Measurements from ENCODE around the gene GATB.
"Not testable (repeated sequence)": the region's sequence is repeated elsewhere in the genome, so short reads cannot be mapped to it uniquely, and the experiment has no call there.

Gene GATB

GRCh38 chr4:151783867-151784266 lies 23.1 kb upstream of the GATB start:
- no peak for DNase-seq

GRCh38 chr4:151782296-151782695 lies 21.5 kb upstream of the GATB start:
- DNase-seq: no peak

GRCh38 chr4:151781026-151781425 lies 20.2 kb upstream of the GATB start:
- no peak for DNase-seq

GRCh38 chr4:151777471-151777870 lies 16.7 kb upstream of the GATB start:
- no peak for DNase-seq

GRCh38 chr4:151774324-151774723 lies 13.5 kb upstream of the GATB start:
- DNase-seq: no peak

GRCh38 chr4:151772274-151772673 lies 11.5 kb upstream of the GATB start:
- no peak for DNase-seq

GRCh38 chr4:151771664-151772063 lies 10.9 kb upstream of the GATB start:
- no peak for DNase-seq

GRCh38 chr4:151770154-151770553 lies 9.3 kb upstream of the GATB start:
- DNase-seq: no peak

GRCh38 chr4:151768835-151769234 lies 8.0 kb upstream of the GATB start:
- no peak for DNase-seq

GRCh38 chr4:151766691-151767090 lies 5.9 kb upstream of the GATB start:
- DNase-seq: no peak

GRCh38 chr4:151760002-151760401 lies 805 bp downstream of the GATB start:
- no peak for DNase-seq

- no peak for DNase-seq
Observed at GRCh38 chr4:151753056-151753455, 7.8 kb downstream of the GATB start.

- no peak for DNase-seq
Observed at GRCh38 chr4:151750156-151750555, 10.7 kb downstream of the GATB start.

GRCh38 chr4:151745481-151746231 lies 15.2 kb downstream of the GATB start:
- no peak for DNase-seq

- no peak for DNase-seq
Observed at GRCh38 chr4:151744614-151745013, 16.2 kb downstream of the GATB start.

GRCh38 chr4:151743894-151744293 lies 16.9 kb downstream of the GATB start:
- DNase-seq: no peak

- no peak for DNase-seq
Observed at GRCh38 chr4:151743128-151743854, 17.5 kb downstream of the GATB start.

- no peak for DNase-seq
Observed at GRCh38 chr4:151738720-151739517, 21.9 kb downstream of the GATB start.

GRCh38 chr4:151736852-151737251 lies 24.0 kb downstream of the GATB start:
- not testable (repeated sequence) for DNase-seq

GRCh38 chr4:151736361-151736760 lies 24.4 kb downstream of the GATB start:
- no peak for DNase-seq

GRCh38 chr4:151731670-151732069 lies 29.1 kb downstream of the GATB start:
- DNase-seq: not testable (repeated sequence)

- DNase-seq: no peak
Observed at GRCh38 chr4:151729731-151730559, 30.9 kb downstream of the GATB start.

- DNase-seq: no peak
Observed at GRCh38 chr4:151728679-151729078, 32.1 kb downstream of the GATB start.
